HG03066 (cell line): ENCODE results near the gene DMXL2.
"Not testable (repeated sequence)": the region's sequence is repeated elsewhere in the genome, so short reads cannot be mapped to it uniquely, and the experiment has no call there.

Experiments used
- ATAC-seq: cut with Tn5 transposase; IDR thresholded peaks from one replicate; pipeline ENCODE4 v1.9.1; 2021; ENCODE audit warnings: low read depth; ENCODE audit not compliant: unreplicated experiment

DMXL2 gene, protein sequence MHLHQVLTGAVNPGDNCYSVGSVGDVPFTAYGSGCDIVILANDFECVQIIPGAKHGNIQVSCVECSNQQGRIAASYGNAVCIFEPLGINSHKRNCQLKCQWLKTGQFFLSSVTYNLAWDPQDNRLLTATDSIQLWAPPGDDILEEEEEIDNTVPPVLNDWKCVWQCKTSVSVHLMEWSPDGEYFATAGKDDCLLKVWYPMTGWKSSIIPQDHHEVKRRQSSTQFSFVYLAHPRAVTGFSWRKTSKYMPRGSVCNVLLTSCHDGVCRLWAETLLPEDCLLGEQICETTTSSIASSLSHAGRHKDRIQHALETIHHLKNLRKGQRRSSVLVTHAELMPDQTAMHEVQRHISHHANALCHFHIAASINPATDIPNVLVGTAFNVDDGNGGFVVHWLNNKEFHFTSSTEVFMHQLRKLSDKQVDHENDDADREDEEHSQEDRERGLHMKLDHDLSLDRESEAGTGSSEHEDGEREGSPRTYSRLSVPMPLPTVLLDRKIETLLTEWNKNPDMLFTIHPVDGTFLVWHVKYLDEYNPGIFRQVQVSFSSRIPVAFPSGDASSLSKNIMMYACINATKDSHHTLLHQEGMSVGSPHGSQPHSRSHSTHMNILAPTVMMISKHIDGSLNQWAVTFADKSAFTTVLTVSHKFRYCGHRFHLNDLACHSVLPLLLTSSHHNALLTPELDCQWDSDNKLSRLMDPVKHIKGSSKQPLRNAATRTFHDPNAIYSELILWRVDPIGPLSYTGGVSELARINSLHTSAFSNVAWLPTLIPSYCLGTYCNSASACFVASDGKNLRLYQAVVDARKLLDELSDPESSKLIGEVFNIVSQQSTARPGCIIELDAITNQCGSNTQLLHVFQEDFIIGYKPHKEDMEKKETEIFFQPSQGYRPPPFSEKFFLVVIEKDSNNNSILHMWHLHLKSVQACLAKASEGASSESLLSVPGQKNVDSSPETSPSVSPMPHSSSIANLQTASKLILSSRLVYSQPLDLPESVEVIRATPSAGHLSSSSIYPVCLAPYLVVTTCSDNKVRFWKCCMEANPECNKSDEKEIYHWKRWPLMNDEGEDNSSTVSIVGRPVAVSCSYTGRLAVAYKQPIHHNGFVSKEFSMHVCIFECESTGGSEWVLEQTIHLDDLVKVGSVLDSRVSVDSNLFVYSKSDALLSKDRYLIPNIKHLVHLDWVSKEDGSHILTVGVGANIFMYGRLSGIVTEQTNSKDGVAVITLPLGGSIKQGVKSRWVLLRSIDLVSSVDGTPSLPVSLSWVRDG (N-terminal part only)

DNA sequence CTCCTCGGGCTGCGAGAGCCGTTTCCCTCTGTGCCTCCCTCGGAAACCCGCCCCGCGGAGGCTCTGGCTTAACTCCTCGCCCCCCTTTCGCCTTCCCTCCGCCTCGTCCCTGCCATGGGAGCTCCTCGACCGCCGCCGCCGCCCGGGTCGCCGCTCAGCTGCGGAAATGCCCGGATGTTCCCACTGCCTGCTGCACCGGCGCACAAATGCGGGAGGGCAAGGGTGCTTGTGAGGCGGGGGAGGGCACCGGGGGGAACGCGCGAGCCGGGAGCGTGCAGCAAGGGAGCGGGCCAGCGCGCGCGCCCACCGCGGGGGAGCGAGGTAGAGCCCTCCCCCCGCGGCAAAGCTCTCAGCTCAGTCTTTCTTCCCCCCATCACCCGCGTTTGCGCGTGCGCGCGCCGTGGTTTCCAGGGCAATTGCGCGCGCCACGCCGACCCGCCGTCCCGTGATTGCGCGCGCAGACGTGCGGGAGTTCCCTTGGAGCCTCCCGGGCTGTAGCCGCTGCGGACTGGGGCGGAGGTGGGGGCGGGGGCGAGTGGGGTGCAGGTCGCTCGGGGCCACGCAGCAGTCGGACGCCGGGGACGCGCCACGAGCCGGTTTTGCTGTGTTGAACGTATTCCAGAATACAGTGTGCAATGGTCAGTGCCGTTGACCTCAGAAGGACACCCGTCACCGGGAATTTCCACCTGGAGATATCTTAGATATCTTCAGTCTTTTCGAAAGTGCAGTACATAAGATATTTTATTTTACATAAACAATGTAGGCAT lies at the start of gene DMXL2:
DMXL2 (minus strand) TSS at position 168 of the 767 bp plus-strand sequence. CDS start 226 bp downstream, outside the sequence.
- peak; percentile 32 for ATAC-seq

DNA sequence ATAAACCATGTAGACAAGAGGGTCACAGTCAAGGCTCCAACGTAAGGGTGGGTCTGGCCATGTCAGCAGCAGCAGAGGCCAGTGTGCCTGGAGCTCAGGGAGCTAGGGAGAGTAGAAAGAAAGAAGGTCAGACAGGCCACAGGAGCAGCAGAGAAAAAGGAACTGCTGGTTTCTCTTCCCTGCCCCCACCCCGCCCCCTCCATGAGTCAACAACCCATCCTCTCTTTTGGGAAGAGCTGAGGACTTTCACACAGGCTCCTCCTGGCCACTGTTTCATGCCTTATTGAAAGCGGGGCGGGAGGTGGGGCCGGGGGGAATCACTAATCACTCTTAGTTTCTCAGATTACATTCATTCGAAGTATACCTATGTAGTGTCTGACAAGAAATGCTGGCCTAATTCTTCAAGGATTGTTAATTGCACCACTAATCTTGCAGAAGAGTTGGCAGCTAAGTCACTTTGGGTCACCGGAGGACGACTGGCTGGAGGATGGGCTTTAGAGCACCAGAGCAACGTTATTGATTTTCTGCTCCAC lies 49.6 kb upstream of the DMXL2 start:
- no peak for ATAC-seq

DNA sequence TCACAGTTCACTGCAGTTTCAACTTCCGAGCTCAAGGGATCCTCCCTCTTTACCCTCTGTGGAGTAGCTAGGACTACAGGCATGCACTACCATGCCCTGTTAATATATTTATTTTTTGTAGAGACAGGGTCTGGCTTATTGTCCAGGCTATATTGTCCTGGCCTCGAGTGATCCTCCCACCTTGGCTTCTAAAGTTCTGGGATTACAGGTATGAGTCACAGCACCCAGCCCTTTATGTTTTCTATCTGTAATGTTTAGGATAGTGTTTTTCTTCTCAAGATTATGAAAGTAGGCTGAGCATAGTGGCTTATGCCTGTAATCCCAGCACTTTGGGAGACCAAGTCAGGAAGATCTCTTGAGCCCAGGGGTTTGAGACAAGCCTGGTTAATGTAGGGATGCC lies 46.8 kb upstream of the DMXL2 start:
- no peak for ATAC-seq

DNA sequence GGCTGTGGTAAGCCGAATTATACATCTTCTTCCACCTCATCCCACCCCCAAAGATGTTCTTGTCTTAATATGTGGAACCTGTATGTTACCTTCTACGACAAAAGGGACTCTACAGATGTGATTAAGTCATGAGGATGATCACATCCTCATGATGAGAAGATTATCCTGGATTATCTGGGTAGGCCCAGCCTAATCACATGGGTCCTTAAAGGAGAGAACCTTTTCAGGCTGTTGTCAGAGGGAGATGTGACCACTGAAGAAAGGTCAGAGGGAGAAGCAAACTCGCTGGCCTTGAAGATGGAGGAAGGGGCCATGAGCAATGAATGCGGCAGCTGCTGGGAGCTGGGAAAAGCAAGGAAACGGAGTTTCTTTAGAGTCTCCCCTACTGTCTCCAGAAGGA lies 45.9 kb upstream of the DMXL2 start:
- no peak for ATAC-seq

DNA sequence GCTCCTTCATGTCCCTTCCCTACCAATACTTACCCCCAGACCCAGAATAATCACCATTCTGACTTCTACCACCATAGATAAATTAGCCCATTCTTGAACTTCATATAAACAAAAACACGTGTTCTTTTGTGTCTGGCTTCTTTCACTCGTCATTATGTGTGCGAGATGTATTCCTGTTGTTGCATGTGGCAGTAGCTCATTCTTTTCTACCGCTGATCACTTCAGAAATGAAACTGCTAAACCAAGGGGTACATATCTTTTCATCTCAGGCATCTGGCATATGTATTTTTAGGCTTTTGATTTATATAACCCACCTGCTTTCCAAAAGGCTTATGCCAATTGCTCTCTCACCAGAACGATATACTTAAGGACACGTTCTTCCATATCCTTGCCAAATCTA lies 44.9 kb upstream of the DMXL2 start:
- no peak for ATAC-seq

DNA sequence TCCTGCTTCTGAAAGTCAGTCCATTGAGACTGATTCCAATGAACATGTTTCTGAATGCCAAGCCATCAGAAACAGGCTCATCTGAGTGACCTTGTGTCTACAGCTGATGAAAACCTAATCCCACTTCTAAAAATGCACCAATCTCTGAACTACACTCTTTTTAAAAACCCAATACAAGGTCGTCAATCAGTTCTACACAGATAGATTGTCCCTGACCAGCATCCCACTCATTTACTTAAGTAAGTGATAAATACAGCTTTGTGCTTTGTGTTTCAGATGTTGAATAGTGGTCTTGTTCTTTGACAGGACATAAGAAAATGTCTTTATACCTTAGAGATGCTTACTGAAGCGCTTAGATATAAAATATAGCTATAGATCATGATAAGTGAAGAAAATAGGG lies 38.5 kb upstream of the DMXL2 start:
- no peak for ATAC-seq

DNA sequence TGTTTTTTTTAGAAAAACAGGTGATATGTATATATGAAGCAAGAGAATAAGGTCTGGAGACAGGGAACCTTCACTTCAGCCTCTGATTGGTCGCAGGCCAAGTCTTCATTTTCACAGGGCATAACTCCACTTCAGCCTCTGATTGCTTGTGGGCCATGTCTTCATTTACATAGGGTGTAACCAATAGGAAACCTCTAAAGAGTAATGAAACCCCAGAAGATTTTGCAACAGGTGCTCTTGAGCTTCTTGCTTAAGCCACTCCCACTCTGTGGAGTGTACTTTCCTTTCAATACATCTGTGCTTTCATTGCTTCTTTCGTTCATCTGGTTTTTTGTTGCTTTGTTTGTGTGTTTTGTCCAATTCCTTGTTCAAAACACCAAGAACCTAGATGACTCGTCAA lies 36.1 kb upstream of the DMXL2 start:
- no peak for ATAC-seq

DNA sequence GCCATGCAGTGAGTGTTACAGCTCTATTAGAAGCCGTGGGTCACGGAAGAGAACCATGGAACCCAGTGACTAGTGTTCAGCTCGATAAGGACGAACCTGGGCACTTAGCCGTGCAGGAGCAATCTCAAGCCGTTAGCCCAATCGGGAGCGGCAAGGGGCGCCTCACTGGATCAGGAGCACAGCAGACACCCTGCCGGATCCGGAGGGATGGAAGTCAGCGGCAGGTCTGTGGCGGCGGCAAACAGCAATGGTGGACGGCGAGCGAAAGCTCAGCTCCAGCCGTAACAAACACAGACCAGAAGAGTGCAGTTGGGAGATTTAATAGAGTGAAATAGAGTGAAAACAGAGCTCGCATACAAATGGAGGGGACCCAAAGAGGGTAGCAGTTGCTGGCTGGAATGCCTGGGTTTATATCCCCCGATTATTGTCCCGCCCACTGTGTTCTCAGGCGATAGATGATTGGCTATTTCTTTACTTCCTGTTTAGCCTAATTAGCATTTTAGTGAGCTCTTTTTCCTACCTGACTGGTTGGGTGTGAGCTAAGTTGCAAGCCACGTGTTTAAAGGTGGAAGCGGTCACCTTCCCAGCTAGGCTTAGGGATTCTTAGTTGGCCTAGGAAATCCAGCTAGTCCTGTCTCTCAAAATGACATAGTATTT lies 33.0 kb upstream of the DMXL2 start:
- ATAC-seq = not testable (repeated sequence)

DNA sequence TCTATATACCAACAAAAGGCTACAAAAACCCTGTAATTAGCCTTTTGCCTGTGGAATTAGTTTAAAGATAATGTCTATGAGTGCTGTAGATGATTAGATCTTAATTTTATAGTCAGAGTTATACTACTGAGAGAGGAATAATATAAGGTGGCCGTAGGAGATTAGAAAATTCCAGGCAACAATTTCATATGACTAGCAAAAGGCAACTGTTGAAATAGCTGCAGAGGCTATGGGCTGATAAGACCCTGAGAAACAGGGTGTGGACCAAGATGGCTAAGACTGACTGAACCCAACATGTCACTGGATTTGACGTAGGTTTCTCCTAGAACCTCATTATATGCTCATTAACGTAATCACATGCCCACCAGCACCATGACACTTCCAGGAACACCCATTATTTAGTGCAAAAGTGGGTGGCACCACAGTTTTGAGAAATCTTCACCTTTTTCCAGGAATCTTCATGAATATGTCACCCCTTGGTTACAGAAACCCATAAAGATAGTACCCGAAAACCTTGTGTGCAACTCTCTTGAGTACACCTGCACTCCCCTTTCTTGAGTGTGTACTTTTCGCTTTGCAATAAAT lies 29.6 kb upstream of the DMXL2 start:
- ATAC-seq = no peak

DNA sequence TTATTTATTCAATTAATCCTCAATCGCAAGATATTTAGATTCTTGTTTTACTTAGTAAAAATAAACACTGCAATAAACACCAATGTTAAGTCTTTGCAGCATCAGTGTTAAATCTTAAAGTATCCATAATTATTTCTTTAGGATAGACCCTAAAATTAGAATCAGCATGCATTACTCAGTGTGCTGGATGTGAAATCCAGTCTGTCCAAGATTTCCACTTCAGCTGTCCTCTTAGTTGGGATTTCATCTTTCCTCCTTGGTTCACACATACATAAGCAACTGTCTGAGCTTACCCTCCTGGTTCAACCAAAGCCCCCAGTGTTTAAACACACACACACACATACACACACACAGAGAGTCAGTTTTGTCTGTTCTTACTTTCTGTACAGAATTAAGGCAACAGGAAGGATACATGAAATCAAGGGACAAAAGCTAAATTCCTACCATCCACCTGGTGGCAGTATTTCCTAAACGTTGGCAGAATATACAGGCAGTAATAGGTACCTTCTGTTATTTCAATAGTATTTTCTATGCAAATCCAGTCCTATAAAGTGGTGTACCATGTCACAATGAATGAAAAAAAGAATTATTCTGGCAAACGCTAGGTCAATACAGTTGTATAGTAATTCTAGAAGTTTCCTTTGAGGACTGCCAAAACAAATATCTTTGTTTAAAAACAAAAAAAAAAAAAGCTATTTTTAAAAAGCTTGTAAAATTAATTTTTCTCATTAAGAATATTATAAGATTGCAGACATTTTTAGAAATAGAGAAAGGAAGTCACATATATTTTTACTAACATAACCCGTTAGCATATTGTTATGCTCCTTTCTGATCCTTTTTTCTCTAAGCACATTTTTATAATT lies 27.3 kb upstream of the DMXL2 start:
- no peak for ATAC-seq

DNA sequence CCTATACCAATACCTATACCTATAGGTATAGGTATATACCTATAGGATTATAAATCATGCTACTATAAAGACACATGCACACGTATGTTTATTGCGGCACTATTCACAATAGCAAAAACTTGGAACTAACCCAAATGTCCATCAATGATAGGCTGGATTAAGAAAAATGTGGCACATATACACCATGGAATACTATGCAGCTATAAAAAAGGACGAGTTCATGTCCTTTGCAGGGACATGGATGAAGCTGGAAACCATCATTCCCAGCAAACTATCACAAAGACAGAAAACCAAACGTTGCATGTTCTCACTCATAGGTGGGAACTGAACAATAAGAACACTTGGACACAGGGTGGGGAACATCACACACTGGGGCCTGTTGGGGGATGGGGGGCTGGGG lies 26.1 kb upstream of the DMXL2 start:
- not testable (repeated sequence) for ATAC-seq

DNA sequence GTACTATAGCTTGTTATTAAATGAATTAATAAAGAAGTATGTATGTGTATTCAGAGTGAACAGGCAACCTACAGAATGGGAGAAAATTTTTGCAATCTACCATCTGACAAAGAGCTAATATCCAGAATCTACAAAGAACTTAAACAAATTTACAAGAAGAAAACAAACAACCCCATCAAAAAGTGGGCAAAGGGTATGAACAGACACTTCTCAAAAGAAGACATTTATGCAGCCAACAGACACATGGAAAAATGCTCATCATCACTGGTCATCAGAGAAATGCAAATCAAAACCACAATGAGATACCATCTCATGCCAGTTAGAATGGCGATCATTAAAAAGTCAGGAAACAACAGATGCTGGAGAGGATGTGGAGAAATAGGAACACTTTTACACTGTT lies 25.5 kb upstream of the DMXL2 start:
- not testable (repeated sequence) for ATAC-seq

DNA sequence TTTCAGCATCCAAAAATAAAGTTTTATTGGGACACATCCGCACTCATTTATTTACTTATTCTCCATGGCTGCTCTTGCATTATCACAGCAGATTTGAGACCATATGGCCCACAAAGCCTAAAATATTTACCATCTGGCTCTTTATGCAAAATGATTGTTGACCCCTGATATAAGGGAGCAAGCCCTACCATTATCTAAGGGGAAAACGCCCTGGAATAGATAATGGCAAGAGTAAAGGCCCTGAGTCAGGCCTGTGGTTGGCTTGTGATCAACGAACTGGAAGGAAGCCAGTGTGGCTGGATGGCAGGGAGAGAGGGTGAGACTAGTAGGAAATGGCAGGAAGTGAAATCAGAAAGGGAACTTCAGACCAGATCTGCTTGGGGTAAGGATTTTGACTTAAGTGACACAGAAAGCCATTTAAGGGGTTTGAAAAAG lies 24.6 kb upstream of the DMXL2 start:
- no peak for ATAC-seq

DNA sequence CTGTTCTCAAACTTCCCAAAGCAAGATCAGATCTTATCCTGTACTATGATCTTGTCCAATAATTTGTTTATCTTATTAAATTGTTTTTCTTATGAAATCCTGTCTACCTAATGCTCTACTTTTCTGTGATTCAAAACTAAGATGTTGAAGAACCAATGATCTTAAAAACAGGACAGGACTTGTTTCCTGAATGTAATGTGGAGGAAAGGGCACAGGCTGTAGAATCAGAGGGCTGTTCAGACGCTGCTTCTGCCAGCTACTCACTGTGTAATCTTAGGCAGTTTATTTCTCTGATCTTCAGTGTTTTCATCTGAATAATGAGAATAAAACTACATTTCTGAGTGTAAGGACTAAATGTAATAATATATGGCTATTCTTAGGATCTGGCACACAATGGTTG lies 20.1 kb upstream of the DMXL2 start:
- ATAC-seq = no peak

DNA sequence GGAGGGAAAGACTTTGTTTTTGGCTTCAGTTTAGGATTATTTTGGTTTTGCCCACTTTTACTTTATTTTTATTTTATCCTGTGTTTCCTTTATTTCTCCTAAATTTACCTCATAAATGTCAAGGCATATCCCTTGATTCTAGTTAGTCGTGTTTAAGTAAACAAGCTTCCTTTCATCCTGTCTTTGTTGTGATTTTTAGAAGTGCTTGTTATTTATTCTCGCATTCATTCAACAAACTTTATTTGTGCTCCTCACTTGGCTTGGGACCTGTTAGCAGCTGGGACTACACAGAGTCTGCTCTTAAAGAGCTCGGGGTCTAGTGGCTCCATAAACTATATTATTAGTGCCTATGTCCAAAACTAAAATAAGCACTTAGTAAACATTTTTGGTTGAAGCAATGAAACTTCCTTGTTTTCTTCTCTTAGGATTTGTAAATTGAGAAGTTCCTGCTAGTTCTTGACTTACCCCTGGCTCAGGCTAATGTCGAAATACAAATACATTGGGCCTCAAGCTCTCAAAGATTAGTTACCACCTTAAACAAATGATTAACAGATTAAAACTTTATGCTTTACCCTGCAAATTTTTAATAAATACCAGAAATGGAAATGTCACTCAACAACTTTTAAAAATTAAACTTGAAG lies 19.0 kb upstream of the DMXL2 start:
- no peak for ATAC-seq

DNA sequence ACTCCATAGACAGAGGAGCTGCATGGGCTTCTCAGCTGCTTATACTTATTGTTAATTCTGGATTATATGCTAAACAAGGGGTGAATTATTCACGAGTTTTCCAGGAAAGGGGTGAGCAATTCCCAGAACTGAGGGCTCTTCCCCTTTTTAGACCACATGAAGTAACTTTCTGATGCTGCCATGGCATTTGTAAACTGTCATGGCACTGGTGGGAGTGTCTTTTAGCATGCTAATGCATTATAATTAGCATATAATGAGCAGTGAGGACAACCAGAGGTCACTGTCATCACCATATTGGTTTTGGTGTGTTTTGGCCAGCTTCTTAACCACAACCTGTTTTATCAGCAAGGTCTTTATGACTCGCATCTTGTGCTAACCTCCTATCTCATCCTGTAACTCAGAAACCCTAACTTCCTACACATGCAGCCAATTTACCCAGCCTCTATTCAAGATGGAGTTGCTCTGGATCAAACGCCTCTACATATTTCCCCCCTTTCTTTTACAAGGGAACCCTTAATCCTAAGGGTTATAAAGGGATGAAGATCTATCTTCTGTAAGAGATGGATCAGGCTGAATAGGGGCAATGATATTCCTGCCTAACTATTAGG lies 12.1 kb upstream of the DMXL2 start:
- ATAC-seq = no peak

DNA sequence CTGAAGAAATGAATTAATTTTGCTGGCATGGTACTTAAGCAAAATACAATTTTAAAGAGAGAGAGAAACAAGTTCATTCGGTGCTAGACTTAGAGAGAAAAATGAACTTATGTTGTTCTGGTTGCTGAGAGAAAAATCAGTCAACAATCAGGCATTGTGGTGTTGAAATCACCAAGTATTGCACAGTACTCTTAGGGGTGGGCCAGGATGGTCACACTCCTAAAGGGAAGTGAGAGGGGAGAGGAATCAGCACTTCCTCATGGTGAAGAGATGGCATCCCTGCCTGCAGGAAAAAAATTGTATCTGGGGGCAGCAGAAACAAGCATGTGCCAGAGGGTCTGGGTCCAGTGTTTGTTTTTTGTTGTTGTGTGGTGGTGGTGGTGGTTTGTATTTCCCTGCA lies 7.0 kb upstream of the DMXL2 start:
- no peak for ATAC-seq
